CD8-positive, alpha-beta memory T cell (primary cell): ENCODE data around the gene ODAD3. TPM values are rescaled to one million over a fixed set of nuclear protein-coding genes. Genes with fewer than 3 reads are reported as not detected.

Source experiments
- CTCF ChIA-PET: fragments of 350-600 bp; sonication (Branson Sonifier 250); formaldehyde crosslinking; loops from one replicate; lab custom pipeline; 2021; ENCODE audit warnings: antibody characterized with exemption; lab: Charles Lee
- POLR2A ChIA-PET: fragments of 350-600 bp; sonication (Branson Sonifier 250); formaldehyde crosslinking; loops from one replicate; lab custom pipeline; 2021; ENCODE audit warnings: antibody characterized with exemption; lab: Charles Lee
- DNase-seq, 5 donors: peaks; one replicate each; pipeline versions ENCODE4 v3.0.0 to v3.0.0-alpha.2; 2020 to 2022; ENCODE audit warnings: mixed read lengths in 1 of 5
- H3K27ac ChIP-seq: one replicate; pipeline ENCODE4 v1.7.0; 2013; ENCODE audit warnings: low read depth, mild to moderate bottlenecking, low read length, moderate library complexity
- H3K27me3 ChIP-seq: 2 replicates; pipeline ENCODE4 v1.7.0; 2013; ENCODE audit warnings: low read length, mild to moderate bottlenecking; ENCODE audit not compliant: insufficient read depth, poor library complexity, severe bottlenecking
- H3K36me3 ChIP-seq: 2 replicates; pipeline ENCODE4 v1.7.0; 2013; ENCODE audit warnings: mild to moderate bottlenecking, low read length, moderate library complexity; ENCODE audit not compliant: insufficient read depth
- H3K4me1 ChIP-seq: 2 replicates; pipeline ENCODE4 v1.7.0; 2013; ENCODE audit warnings: mild to moderate bottlenecking, low read length, moderate library complexity; ENCODE audit not compliant: insufficient read depth
- H3K4me3 ChIP-seq: 2 replicates; pipeline ENCODE4 v1.7.0; 2013; ENCODE audit warnings: mild to moderate bottlenecking, low read length
- H3K9me3 ChIP-seq: 2 replicates; pipeline ENCODE4 v1.7.0; 2013; ENCODE audit warnings: mild to moderate bottlenecking, low read length
- H3K27ac Mint-ChIP-seq, 8 donors: one replicate each; pipeline ENCODE4 v1.8.0; 2020 to 2021; ENCODE audit warnings: mixed read lengths in 8 of 8, mild to moderate bottlenecking in 6 of 8, inconsistent platforms in 3 of 8, moderate library complexity in 3 of 8
- H3K27me3 Mint-ChIP-seq, 2 donors: one replicate each; pipeline ENCODE4 v1.8.0; 2020 to 2021; ENCODE audit warnings: mixed read lengths in 2 of 2, mild to moderate bottlenecking in 1 of 2, moderate library complexity in 1 of 2
- H3K36me3 Mint-ChIP-seq, 3 donors: one replicate each; pipeline ENCODE4 v1.8.0; 2020 to 2021; ENCODE audit warnings: mixed read lengths in 3 of 3, inconsistent platforms in 1 of 3, mild to moderate bottlenecking in 1 of 3
- H3K4me1 Mint-ChIP-seq, 3 donors: one replicate each; pipeline ENCODE4 v1.8.0; 2020 to 2021; ENCODE audit warnings: mixed read lengths in 3 of 3, inconsistent platforms in 1 of 3, mild to moderate bottlenecking in 1 of 3
- H3K4me3 Mint-ChIP-seq, 7 donors: one replicate each; pipeline ENCODE4 v1.8.0; 2020 to 2021; ENCODE audit warnings: mixed read lengths in 7 of 7, mild to moderate bottlenecking in 6 of 7, moderate library complexity in 4 of 7, inconsistent platforms in 2 of 7
- H3K9me3 Mint-ChIP-seq, 5 donors: one replicate each; pipeline ENCODE4 v1.8.0; 2020 to 2022; ENCODE audit warnings: mixed read lengths in 5 of 5, mild to moderate bottlenecking in 3 of 5, moderate library complexity in 2 of 5, inconsistent platforms in 1 of 5
- polyA plus RNA-seq: library from polyadenylated mRNA; unstranded; fragments of 300-500 nt; fragmentation: Illumina TruSeq; gene quantifications from one replicate; pipeline ENCODE4 v1.2.3, GENCODE V29; 2021
- total RNA-seq, 2 experiments: library from RNA; stranded (reverse); gene quantifications; one replicate each; pipeline ENCODE4 v1.2.3, GENCODE V29; 2021

ODAD3 gene
- total and polyA plus RNA-seq, 3 experiments from 2014 or later: 0.11 to 0.24 TPM; not detected in 1

DNA sequence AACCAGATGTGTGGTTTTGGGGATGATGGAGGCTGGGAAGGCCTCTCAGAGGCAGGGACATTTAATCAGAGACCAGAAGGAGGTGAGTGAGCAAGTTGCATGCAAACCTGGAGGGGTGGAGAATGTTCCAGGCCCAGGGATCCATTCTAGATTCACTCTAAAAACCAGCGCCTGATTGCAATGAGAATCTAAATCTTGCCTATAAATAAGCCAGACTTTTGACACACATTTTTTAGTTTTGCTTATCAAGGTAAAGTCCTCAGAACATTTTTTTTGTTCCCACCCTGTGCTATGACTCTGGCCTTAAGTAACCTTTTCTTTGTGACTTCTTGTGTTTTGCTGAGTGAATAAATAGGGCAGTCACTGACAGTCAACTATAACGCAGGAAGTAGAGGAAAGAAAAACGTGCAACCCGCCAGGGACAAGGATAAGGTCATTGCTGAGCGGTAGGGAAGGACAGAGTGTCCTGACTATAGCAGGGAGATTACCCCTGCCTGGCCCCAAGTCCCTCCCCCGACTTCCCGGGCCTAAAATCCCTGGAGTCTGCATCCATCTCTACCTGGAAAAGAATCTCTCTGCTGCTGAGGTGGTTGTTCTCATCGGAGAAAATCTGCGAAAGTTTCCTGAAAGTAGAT is 30.2 kb downstream of the ODAD3 start:
- ChIA-PET CTCF (no interaction called here), POLR2A (no interaction called here)
- Mint-ChIP-seq H3K4me1 (no peaks in the 10 kb centered on the region), H3K27ac (peak overlapping the region in 1 of 8 donors; percentile 47), H3K36me3 (peaks cover 0 to 2% (median 0%) of the 10 kb centered on the region in 3 donors), H3K9me3 (no peaks in the 10 kb centered on the region), H3K4me3 (no peak overlapping the region), H3K27me3 (peaks cover 2 to 18% of the 10 kb centered on the region in 2 donors)
- H3K36me3 ChIP-seq: no peaks in the 10 kb centered on the region
- no peak for DNase-seq
- H3K27ac ChIP-seq: no peak overlapping the region
- H3K4me1 ChIP-seq: no peaks in the 10 kb centered on the region
- H3K27me3 ChIP-seq: peaks cover 8% of the 10 kb centered on the region
- H3K4me3 ChIP-seq: no peak overlapping the region
- no peaks in the 10 kb centered on the region for H3K9me3 ChIP-seq

DNA sequence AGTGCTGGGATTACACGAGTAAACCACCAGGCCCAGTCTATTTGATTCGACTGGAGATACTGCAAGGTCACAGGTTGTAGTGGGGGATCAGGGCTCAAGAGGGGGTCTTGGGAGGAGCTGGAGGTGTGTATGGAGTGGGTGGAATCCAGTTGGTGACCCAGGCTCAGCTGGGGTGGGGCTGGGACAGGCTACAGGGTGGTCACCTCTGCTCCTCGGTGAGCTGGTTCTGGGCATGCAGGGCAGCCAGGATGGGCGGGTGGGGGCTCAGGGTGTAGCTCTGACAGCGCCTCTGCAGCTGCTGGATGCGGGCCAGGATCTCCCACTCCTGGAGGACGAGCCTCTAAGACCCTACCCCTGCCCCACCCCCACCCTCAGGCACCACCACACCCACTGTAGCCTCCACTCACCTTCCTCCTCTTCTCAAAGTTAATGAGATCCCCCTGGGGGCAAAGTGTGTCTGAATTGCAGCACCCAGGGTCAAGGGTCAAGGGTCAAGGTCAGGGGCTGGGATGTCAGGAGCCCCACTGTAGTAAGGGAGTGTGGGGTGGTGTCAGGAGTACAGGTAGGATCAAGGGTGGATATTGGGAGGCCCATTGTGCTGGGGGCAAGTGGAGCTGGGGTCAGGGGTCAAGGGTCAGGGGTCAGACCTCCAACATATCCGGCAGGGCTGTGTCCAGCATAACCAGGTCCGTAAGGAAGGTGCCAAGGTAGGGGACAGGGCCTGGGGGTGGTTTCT is 32.9 kb downstream of the ODAD3 start:
- Mint-ChIP-seq H3K27ac (no peak overlapping the region), H3K4me3 (no peak overlapping the region), H3K36me3 (peaks cover 0 to 2% (median 0%) of the 10 kb centered on the region in 3 donors), H3K4me1 (no peaks in the 10 kb centered on the region), H3K9me3 (no peaks in the 10 kb centered on the region), H3K27me3 (peaks cover 1 to 13% of the 10 kb centered on the region in 2 donors)
- POLR2A ChIA-PET: no interaction called here
- Histone ChIP-seq H3K4me3 (no peak overlapping the region), H3K36me3 (no peaks in the 10 kb centered on the region), H3K9me3 (no peaks in the 10 kb centered on the region), H3K27me3 (peaks cover 5% of the 10 kb centered on the region), H3K4me1 (no peaks in the 10 kb centered on the region), H3K27ac (no peak overlapping the region)
- no peak for DNase-seq
- CTCF ChIA-PET: interaction anchor here (0.7 to 1.6 kb wide), 2 partner anchors 18 to 21 kb away, joined by 3 to 6 read pairs; partner anchors contain the start of gene EPOR

DNA sequence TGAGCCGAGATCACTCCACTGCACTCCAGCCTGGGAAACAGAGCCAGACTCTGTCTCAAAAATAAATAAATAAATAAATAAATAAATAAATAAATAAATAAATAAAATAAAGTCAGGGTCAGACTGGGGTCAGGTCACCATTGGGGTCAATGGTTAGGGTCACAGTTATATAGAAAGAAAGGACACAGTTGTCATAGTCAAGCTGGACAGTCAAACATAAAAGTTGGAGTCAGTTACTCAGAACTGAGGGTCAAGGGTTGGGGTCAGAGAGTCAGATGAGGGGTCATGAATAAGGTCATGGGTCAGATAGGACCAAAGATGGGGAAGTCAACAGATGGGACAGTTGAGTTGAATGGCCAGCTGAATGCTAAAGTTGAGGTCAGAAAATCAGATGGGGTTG is 34.1 kb downstream of the ODAD3 start:
- H3K4me1 ChIP-seq: no peaks in the 10 kb centered on the region
- no peak overlapping the region for H3K4me3 Mint-ChIP-seq
- no peaks in the 10 kb centered on the region for H3K27me3 ChIP-seq
- H3K9me3 Mint-ChIP-seq: no peaks in the 10 kb centered on the region
- peaks cover 9 to 15% of the 10 kb centered on the region in 2 donors for H3K27me3 Mint-ChIP-seq
- no peak for DNase-seq
- H3K4me1 Mint-ChIP-seq: no peaks in the 10 kb centered on the region
- ChIA-PET CTCF (interaction anchor here (1.6 kb wide), 1 partner anchor 17 kb away, joined by 6 read pairs; the partner anchor contains the start of gene EPOR), POLR2A (no interaction called here)
- H3K27ac ChIP-seq: no peak overlapping the region
- no peak overlapping the region for H3K27ac Mint-ChIP-seq
- peaks cover 0 to 2% (median 0%) of the 10 kb centered on the region in 3 donors for H3K36me3 Mint-ChIP-seq
- no peak overlapping the region for H3K4me3 ChIP-seq
- no peaks in the 10 kb centered on the region for H3K36me3 ChIP-seq
- H3K9me3 ChIP-seq: no peaks in the 10 kb centered on the region

DNA sequence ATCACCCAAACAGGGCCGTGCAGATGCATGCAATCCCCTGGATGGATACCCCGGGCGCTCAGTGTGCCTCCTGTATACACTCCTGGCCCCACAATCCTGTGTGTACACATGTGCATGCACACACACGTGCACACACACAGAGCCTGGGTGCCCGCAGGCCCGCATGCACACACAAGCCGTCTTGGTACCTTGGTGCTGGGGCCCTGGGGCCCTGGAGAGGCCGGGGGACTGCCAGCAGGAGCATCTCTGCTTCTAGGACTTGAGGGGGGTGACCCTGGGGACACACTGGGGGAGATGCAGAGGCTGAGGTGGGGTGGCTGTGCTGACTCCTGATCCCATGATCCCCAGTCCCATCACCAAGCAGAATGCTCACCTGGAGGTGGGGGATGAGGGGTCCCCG is 35.3 kb downstream of the ODAD3 start:
- H3K27me3 ChIP-seq: no peaks in the 10 kb centered on the region
- H3K36me3 ChIP-seq: no peaks in the 10 kb centered on the region
- Mint-ChIP-seq H3K4me1 (no peaks in the 10 kb centered on the region), H3K4me3 (no peak overlapping the region), H3K27ac (no peak overlapping the region), H3K27me3 (peaks cover 9 to 21% of the 10 kb centered on the region in 2 donors), H3K9me3 (no peaks in the 10 kb centered on the region), H3K36me3 (peaks cover 0 to 4% (median 2%) of the 10 kb centered on the region in 3 donors)
- H3K4me1 ChIP-seq: no peaks in the 10 kb centered on the region
- no peak overlapping the region for H3K4me3 ChIP-seq
- H3K27ac ChIP-seq: no peak overlapping the region
- POLR2A ChIA-PET: no interaction called here
- CTCF ChIA-PET: no interaction called here
- no peaks in the 10 kb centered on the region for H3K9me3 ChIP-seq
- DNase-seq: no peak

DNA sequence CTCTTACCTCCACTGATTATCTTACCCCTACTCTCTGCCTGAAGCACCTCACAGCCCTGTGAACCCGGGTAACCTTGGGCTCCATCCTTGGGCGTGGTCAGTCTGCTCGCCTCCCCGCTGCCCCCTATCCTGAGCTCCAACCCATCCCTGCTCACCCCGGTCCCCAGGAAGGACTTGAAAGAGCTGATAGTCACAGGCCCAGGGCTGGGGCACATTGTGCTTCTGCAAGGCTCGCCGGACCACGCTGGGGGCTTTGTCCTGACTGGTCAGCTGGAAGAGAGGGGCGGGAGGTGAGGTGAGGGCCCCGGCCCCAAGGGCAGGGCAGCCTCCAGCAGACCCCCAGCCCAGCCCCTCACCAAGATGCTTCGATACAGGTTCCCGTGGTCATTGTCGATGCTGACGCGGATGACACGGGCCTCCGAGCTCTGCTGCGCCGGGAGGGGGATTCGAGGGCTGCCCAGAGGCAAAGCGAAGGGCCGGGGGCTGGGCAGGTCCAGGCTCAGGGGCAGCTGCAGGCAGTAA is 37.8 kb downstream of the ODAD3 start:
- Histone ChIP-seq H3K27ac (no peak overlapping the region), H3K27me3 (no peaks in the 10 kb centered on the region), H3K4me3 (no peak overlapping the region), H3K9me3 (no peaks in the 10 kb centered on the region), H3K36me3 (no peaks in the 10 kb centered on the region), H3K4me1 (no peaks in the 10 kb centered on the region)
- H3K9me3 Mint-ChIP-seq: peaks cover 0 to 2% (median 0%) of the 10 kb centered on the region in 5 donors
- H3K27me3 Mint-ChIP-seq: peaks cover 16 to 21% of the 10 kb centered on the region in 2 donors
- POLR2A ChIA-PET: no interaction called here
- no peak overlapping the region for H3K4me3 Mint-ChIP-seq
- CTCF ChIA-PET: interaction anchor here (2.1 kb wide), 1 partner anchor 16 kb away, joined by 6 read pairs; no protein-coding TSS in a partner anchor
- peaks cover 0 to 4% (median 2%) of the 10 kb centered on the region in 3 donors for H3K36me3 Mint-ChIP-seq
- H3K27ac Mint-ChIP-seq: no peak overlapping the region
- DNase-seq: no peak
- H3K4me1 Mint-ChIP-seq: no peaks in the 10 kb centered on the region

DNA sequence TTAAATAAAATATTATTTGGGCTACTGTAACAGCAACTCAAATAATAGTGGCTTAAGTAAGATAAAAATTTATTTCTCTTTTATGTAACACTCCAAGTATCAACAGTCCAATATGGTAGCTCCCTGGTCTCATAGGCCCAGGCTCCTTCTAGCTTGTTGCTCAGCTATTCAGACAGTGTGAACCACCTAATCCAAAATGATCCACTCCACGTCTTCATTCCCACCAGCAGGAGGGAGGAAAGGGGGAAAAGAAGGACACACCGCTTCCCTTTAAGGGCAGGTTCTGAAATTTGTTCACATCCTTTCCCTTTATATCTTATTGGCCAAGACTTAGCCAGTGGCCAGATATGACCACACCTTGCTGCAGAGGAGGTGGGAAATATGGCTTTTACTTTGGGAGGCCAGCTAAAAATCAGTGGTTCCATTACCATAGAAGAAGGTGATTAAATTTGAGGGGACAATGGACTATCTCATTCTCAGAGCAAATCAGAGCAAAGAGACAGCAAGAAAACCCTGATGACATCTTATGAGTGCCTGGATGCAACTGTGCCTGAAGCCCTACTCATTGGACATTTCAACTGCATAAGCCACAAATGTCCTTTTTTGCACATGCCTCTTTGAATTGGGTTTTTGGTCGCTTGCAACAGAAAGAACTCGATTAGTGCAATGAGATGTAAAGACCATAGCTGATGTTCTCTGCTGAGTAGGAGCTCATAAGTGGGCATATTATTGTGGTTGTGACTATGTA is 43.8 kb downstream of the ODAD3 start:
- Histone ChIP-seq H3K4me1 (peaks cover 5% of the 10 kb centered on the region), H3K4me3 (no peak overlapping the region), H3K27ac (no peak overlapping the region), H3K36me3 (no peaks in the 10 kb centered on the region), H3K27me3 (no peaks in the 10 kb centered on the region), H3K9me3 (no peaks in the 10 kb centered on the region)
- Mint-ChIP-seq H3K4me1 (peaks cover 3 to 7% (median 5%) of the 10 kb centered on the region in 3 donors), H3K27me3 (peaks cover 6 to 8% of the 10 kb centered on the region in 2 donors), H3K27ac (no peak overlapping the region), H3K36me3 (peaks cover 0 to 4% (median 0%) of the 10 kb centered on the region in 3 donors), H3K4me3 (no peak overlapping the region), H3K9me3 (peaks cover 0 to 4% (median 0%) of the 10 kb centered on the region in 5 donors)
- POLR2A ChIA-PET: interaction anchor here (0.6 kb wide), 1 partner anchor 14 kb away, joined by 4 read pairs; no protein-coding TSS in a partner anchor
- CTCF ChIA-PET: interaction anchor here (2.2 kb wide), 1 partner anchor 10 kb away, joined by 10 read pairs; no protein-coding TSS in a partner anchor
- DNase-seq: no peak

DNA sequence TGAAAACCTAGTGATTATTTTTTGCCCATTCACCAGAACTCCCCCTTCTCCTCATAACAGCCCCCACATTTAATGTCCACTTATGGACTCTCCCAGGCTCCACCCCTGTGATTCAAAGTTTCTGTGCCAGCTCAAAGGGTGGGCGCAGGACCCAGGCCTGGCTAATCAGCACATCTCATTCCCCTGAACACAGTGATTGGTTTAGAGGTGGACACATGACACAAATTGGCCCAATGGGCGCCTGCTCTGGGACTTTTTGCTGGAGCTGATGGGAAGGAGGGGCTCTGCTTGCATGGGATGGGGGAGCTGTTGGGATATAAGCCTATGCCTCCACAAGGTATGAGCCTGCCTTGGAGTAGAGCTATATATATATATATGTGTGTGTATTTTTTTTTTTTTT is 44.6 kb downstream of the ODAD3 start:
- DNase-seq: no peak
- POLR2A ChIA-PET: no interaction called here
- no peak overlapping the region for H3K4me3 ChIP-seq
- peaks cover 5% of the 10 kb centered on the region for H3K4me1 ChIP-seq
- H3K27me3 ChIP-seq: no peaks in the 10 kb centered on the region
- H3K4me1 Mint-ChIP-seq: peaks cover 3 to 7% (median 5%) of the 10 kb centered on the region in 3 donors
- peaks cover 0 to 4% (median 0%) of the 10 kb centered on the region in 5 donors for H3K9me3 Mint-ChIP-seq
- peaks cover 4 to 7% of the 10 kb centered on the region in 2 donors for H3K27me3 Mint-ChIP-seq
- H3K27ac Mint-ChIP-seq: no peak overlapping the region
- H3K4me3 Mint-ChIP-seq: no peak overlapping the region
- peaks cover 0 to 3% (median 0%) of the 10 kb centered on the region in 3 donors for H3K36me3 Mint-ChIP-seq
- CTCF ChIA-PET: interaction anchor here (2.2 kb wide), 1 partner anchor 9 kb away, joined by 10 read pairs; no protein-coding TSS in a partner anchor
- H3K36me3 ChIP-seq: no peaks in the 10 kb centered on the region
- no peak overlapping the region for H3K27ac ChIP-seq
- no peaks in the 10 kb centered on the region for H3K9me3 ChIP-seq
